ENCODE data around the gene RPL37A. TPM values are rescaled to one million over a fixed set of nuclear protein-coding genes. Genes with fewer than 3 reads are reported as not detected.
A peak's percentile ranks its signal among the peaks of the same experiment; 100 is the strongest.

The RPL37A gene
- total and polyA plus RNA-seq, 12 donors: 1,773 to 6,100 (median 2,062) TPM

DNA sequence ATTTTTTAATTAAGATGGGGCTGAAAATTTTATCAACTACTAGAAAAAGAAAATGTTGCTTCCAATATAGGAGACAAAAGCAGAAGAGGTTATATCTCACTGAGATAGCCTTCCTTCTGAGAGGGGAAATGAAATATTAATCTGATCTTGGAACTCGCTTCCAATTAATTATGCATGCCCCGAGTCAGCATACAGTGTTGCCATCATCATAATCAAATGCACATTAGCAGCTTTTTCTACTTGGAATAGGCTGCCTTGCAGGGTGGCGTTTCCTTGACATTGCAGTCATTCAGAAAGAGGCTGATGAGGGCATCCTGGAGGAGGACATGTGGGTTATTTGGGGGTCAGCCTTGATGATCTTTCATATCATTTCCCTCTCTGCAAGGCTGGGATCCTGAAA is 18.4 kb upstream of the RPL37A start:
- intact Hi-C loops (cut with DNase I): no loop called here
- peaks cover 0 to 30% (median 0%) of the 10 kb centered on the region in 9 donors for H3K4me1 ChIP-seq
- DNase-seq (no peak), ATAC-seq (no peak)
- TF ChIP-seq, protein P1, sequence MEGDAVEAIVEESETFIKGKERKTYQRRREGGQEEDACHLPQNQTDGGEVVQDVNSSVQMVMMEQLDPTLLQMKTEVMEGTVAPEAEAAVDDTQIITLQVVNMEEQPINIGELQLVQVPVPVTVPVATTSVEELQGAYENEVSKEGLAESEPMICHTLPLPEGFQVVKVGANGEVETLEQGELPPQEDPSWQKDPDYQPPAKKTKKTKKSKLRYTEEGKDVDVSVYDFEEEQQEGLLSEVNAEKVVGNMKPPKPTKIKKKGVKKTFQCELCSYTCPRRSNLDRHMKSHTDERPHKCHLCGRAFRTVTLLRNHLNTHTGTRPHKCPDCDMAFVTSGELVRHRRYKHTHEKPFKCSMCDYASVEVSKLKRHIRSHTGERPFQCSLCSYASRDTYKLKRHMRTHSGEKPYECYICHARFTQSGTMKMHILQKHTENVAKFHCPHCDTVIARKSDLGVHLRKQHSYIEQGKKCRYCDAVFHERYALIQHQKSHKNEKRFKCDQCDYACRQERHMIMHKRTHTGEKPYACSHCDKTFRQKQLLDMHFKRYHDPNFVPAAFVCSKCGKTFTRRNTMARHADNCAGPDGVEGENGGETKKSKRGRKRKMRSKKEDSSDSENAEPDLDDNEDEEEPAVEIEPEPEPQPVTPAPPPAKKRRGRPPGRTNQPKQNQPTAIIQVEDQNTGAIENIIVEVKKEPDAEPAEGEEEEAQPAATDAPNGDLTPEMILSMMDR (IDR thresholded peaks at IDR 0.05): no peak
- peaks cover 0 to 86% (median 29%) of the 10 kb centered on the region in 9 donors for H3K36me3 ChIP-seq
- H3K9me3 ChIP-seq: no peaks in the 10 kb centered on the region
- no peak overlapping the region for H3K27ac ChIP-seq
- H3K4me3 ChIP-seq: no peak overlapping the region
- no peaks in the 10 kb centered on the region for H3K27me3 ChIP-seq
- WGBS, 2 donors: 93 to 95% methylated on average over 3 of the region's 3 CpGs

DNA sequence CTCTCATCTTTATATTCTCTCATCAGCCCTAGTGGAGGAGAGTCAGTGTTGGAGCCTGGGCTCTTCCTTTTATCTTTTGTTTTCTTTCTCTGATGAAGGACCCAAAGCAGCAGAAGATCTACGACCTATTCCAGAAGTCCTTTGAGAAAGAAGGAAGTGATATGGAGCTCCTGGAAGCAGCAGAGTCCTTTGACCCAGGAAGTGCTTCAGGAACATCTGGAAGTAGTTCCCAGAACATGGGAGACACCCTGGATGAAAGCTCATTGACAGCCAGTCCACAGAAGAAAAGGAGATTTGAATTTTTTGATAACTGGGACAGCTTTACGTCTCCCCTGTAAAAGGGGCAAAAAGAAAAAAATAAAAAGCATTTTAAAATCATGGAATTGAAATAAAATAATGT is 16.0 kb upstream of the RPL37A start:
- Histone ChIP-seq H3K4me3 (no peak overlapping the region), H3K4me1 (peaks cover 0 to 36% (median 0%) of the 10 kb centered on the region in 9 donors), H3K27ac (no peak overlapping the region), H3K27me3 (no peaks in the 10 kb centered on the region), H3K9me3 (no peaks in the 10 kb centered on the region), H3K36me3 (peaks cover 0 to 62% (median 24%) of the 10 kb centered on the region in 9 donors)
- intact Hi-C loops (cut with DNase I): no loop called here
- ATAC-seq (no peak), DNase-seq (no peak)
- WGBS, 2 donors: 78 to 79% methylated on average over 2 of the region's 2 CpGs
- TF ChIP-seq, protein P1 (IDR thresholded peaks at IDR 0.05): no peak

DNA sequence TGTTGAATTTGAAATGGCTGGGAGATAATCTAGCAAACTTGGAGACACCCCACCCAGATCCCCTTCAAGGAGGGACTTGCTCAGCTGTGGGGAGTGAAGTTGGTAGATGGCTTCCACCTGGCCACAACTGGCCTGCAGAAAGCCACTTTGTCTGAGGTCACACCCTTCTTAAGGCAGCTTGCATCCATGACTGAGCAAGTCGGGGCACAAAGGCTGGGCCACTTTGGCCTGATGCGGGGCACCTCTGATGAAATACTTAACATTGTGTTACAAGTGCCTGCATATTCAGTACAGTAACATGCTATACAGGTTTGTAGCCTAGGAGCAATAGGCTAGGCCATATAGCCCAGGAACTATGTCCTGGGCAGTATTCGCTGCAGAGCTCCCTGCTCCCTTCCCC is 13.4 kb upstream of the RPL37A start:
- Histone ChIP-seq H3K4me1 (peaks cover 0 to 29% (median 0%) of the 10 kb centered on the region in 9 donors), H3K27me3 (no peaks in the 10 kb centered on the region), H3K4me3 (no peak overlapping the region), H3K9me3 (no peaks in the 10 kb centered on the region), H3K27ac (peak overlapping the region in 1 of 10 donors; percentile 31), H3K36me3 (peaks cover 0 to 36% (median 9%) of the 10 kb centered on the region in 9 donors)
- ATAC-seq (no peak), DNase-seq (no peak)
- TF ChIP-seq, protein P1 (IDR thresholded peaks at IDR 0.05): no peak
- 93 to 96% methylated on average over 3 of the region's 3 CpGs for WGBS, 2 donors
- intact Hi-C loops (cut with DNase I): no loop called here

DNA sequence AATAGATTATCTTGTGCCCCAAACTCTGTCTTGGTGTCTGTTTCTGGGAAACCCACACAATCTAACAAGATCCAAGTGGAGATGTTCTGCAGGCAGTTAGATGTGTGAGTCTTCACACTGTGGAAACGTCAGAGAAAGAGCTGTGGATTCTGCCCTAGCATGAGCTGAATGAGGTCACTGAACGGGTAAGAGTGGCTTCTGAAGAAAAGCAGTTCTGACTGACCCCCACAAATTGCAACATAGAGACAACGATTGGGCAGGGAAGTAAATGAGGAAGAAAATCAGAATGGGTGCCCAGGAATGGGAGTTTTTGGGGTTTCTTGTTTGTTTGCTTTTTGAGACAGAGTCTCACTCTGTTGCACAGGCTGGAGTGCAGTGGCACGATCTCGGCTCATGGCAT is 12.9 kb upstream of the RPL37A start:
- TF ChIP-seq, protein P1 (IDR thresholded peaks at IDR 0.05): no peak
- intact Hi-C loops (cut with DNase I): no loop called here
- Histone ChIP-seq H3K27ac (peak overlapping the region in 1 of 10 donors; percentile 73), H3K36me3 (peaks cover 0 to 31% (median 9%) of the 10 kb centered on the region in 9 donors), H3K4me1 (peaks cover 0 to 33% (median 0%) of the 10 kb centered on the region in 9 donors), H3K9me3 (no peaks in the 10 kb centered on the region), H3K4me3 (no peak overlapping the region), H3K27me3 (no peaks in the 10 kb centered on the region)
- DNase-seq (no peak), ATAC-seq (peak in 1 of 8 donors; percentile 18)
- WGBS, 2 donors: 73 to 82% methylated on average over 5 of the region's 5 CpGs

Measured in heart right ventricle (tissue), 16 donors.